CD4-positive, alpha-beta T cell (primary cell): ENCODE results near the gene TARBP2. TPM values are rescaled to one million over a fixed set of nuclear protein-coding genes. Genes with fewer than 3 reads are reported as not detected.
"Not testable (repeated sequence)": the region's sequence is repeated elsewhere in the genome, so short reads cannot be mapped to it uniquely, and the experiment has no call there.

Source experiments
- ATAC-seq: fragments of 200-7000 bp; cut with Tn5 transposase; one replicate; pipeline ENCODE4 v1.10.0; 2022; ENCODE audit warnings: mild to moderate bottlenecking; ENCODE audit not compliant: poor library complexity
- CTCF ChIA-PET: fragments of 350-600 bp; sonication (Branson Sonifier 250); formaldehyde crosslinking; loops from one replicate; lab custom pipeline; 2021; ENCODE audit warnings: antibody characterized with exemption, inconsistent platforms; lab: Charles Lee
- POLR2A ChIA-PET: fragments of 350-600 bp; sonication (Branson Sonifier 250); formaldehyde crosslinking; loops from one replicate; lab custom pipeline; 2021; ENCODE audit warnings: antibody characterized with exemption, inconsistent platforms; lab: Charles Lee
- DNase-seq, 14 experiments: peaks; one replicate each; pipeline ENCODE4 v3.0.0-alpha.2; 2013 to 2020; ENCODE audit warnings: mixed read lengths in 2 of 14
- H3K27ac ChIP-seq, 2 donors: one replicate each; pipeline versions ENCODE4 v1.5.1 to v1.7.0; 2013; ENCODE audit warnings: low read length in 2 of 2, low read depth in 1 of 2, mild to moderate bottlenecking in 1 of 2
- H3K27me3 ChIP-seq, 2 experiments: 1 replicate in 1 of 2; 2 replicates in 1 of 2; pipeline versions ENCODE4 v1.6.1 to v1.7.0; 2013; ENCODE audit warnings: low read length in 2 of 2, control low read depth in 1 of 2, mild to moderate bottlenecking in 1 of 2, moderate library complexity in 1 of 2; ENCODE audit not compliant: insufficient read depth in 2 of 2, control insufficient read depth in 1 of 2
- H3K36me3 ChIP-seq: one replicate; pipeline ENCODE4 v1.6.1; 2013; ENCODE audit warnings: low read length, control low read depth; ENCODE audit not compliant: insufficient read depth
- H3K4me1 ChIP-seq: one replicate; pipeline ENCODE4 v1.6.1; 2013; ENCODE audit warnings: low read length, control low read depth; ENCODE audit not compliant: insufficient read depth
- H3K4me3 ChIP-seq: one replicate; pipeline ENCODE4 v1.5.1; 2013; ENCODE audit warnings: mild to moderate bottlenecking, low read length, moderate library complexity
- H3K9me3 ChIP-seq, 2 experiments: 1 replicate in 1 of 2; 2 replicates in 1 of 2; pipeline versions ENCODE4 v1.6.1 to v1.7.0; 2013; ENCODE audit warnings: low read length in 2 of 2, mild to moderate bottlenecking in 2 of 2, control low read depth in 1 of 2, moderate library complexity in 1 of 2; ENCODE audit not compliant: control insufficient read depth in 1 of 2, insufficient read depth in 1 of 2
- H3K27ac Mint-ChIP-seq: one replicate; pipeline ENCODE4 v1.8.0; 2020; ENCODE audit warnings: mixed read lengths
- H3K27me3 Mint-ChIP-seq: one replicate; pipeline ENCODE4 v1.8.0; 2021; ENCODE audit warnings: mixed read lengths
- H3K36me3 Mint-ChIP-seq: one replicate; pipeline ENCODE4 v1.8.0; 2021; ENCODE audit warnings: low read depth, mixed read lengths
- H3K4me1 Mint-ChIP-seq: one replicate; pipeline ENCODE4 v1.8.0; 2021; ENCODE audit warnings: low read depth, mixed read lengths
- H3K4me3 Mint-ChIP-seq: one replicate; pipeline ENCODE4 v1.8.0; 2020; ENCODE audit warnings: mild to moderate bottlenecking, mixed read lengths
- H3K9me3 Mint-ChIP-seq: one replicate; pipeline ENCODE4 v1.8.0; 2020; ENCODE audit warnings: mixed read lengths
- CTCF ChIP-seq: fragments of 200-600 bp; IDR thresholded peaks from one replicate; pipeline ENCODE4 v1.8.0; 2022; ENCODE audit warnings: antibody characterized with exemption, mild to moderate bottlenecking
- intact Hi-C, 2 experiments: fragments of 100-400 bp; cut with DNase I in 1 of 2; cut with micrococcal nuclease in 1 of 2; formaldehyde crosslinking; loops; one replicate each; pipeline versions ENCODE4 v1.15.1 to v1.9.0; 2023 to 2025; cut with DNase I, micrococcal nuclease
- total RNA-seq, 174 experiments: library from RNA in 2 of 174; stranded (reverse) in 2 of 174; gene quantifications; one replicate each; pipeline ENCODE4 v1.2.3 and lab custom pipeline; 2021 to 2026

Gene TARBP2
- total RNA-seq, 2 experiments from 2014 or later, result 21.7 to 22.4 TPM

DNA sequence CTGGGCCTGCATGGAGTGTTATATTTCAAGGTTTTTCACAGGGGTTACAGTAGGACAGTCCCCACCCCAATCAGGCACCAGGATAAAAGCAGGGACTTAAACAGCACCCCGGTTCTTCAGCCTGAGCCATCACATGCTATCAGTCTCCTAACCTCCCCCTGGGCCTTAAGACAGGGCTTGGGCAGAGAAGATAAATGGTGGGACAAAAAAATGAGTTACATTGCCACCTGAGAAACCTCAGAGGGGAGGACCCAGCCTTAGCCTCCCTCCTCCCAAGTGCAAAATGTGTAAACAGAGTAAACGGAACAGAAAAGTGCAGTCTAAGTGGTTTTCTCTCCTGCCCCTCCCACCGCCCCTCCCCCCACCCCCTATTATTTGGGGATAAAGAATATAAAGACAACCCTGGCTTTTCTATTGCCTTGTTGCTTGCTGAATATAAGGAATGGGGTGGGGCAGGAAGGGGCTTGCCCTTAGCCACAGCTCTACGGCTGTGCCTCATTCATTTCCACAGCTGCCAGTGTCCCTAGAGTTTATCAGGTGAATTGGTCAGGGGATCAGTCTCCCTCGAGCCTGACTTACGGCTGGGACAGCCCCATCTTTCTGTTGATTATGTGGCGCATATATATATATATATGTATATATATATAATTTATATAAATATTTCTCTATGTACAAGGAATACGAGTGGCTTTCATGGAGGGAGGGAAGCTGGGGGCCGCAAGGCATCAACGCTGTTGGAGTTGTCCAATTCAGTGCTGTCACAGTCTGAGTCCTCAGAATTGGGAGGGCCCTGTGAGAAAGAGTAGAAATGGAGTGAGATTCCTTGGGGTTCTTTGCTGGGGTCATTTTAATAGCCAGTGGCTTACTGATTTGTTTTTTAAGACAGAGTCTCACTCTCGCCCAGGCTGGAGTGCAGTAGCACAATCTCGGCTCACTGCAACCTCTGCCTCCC is 20.3 kb upstream of the TARBP2 start:
- no peak for ATAC-seq
- Mint-ChIP-seq H3K9me3 (no peaks in the 10 kb centered on the region), H3K27me3 (no peaks in the 10 kb centered on the region), H3K27ac (no peak overlapping the region), H3K4me1 (peaks cover 24% of the 10 kb centered on the region), H3K4me3 (no peak overlapping the region), H3K36me3 (peaks cover 95% of the 10 kb centered on the region)
- no peak for TF ChIP-seq CTCF
- intact Hi-C loops, result no loop called here
- peaks cover 95% of the 10 kb centered on the region for H3K36me3 ChIP-seq
- DNase-seq, result no peak
- H3K9me3 ChIP-seq, result no peaks in the 10 kb centered on the region
- H3K27ac ChIP-seq, result no peak overlapping the region
- POLR2A ChIA-PET, result interaction anchor here (1.2 to 3.6 kb wide), 2 partner anchors 19 to 101 kb away, joined by 3 to 24 read pairs; partner anchors contain the start of genes MAP3K12, SP1 and TARBP2
- peaks cover 3% of the 10 kb centered on the region for H3K4me1 ChIP-seq
- CTCF ChIA-PET, result interaction anchor here (1.1 to 2.4 kb wide), 2 partner anchors 8 to 28 kb away, joined by 3 to 9 read pairs; no protein-coding TSS in a partner anchor
- no peak overlapping the region for H3K4me3 ChIP-seq
- H3K27me3 ChIP-seq, result no peaks in the 10 kb centered on the region

DNA sequence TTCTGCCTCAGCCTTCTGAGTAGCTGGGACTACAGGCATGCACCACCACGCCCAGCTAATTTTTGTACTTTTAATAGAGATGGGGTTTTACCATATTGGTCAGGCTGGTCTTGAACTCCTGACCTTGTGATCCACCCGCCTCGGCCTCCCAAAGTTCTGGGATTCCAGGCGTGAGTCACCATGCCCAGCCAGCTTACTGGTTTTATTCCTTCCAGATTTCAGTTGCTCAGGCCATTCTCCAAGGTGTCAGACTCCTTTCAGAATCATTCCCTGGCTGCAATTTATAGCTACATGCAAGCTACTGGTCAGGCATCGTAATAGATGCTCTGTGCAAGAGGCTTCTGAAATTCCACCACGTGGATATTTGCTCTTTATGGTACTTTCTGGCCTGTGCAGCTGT is 19.6 kb upstream of the TARBP2 start:
- POLR2A ChIA-PET, result interaction anchor here (0.9 to 3.6 kb wide), 7 partner anchors 8 to 102 kb away, joined by 3 to 24 read pairs (median 4); partner anchors contain the start of genes MAP3K12, SP1 and TARBP2

DNA sequence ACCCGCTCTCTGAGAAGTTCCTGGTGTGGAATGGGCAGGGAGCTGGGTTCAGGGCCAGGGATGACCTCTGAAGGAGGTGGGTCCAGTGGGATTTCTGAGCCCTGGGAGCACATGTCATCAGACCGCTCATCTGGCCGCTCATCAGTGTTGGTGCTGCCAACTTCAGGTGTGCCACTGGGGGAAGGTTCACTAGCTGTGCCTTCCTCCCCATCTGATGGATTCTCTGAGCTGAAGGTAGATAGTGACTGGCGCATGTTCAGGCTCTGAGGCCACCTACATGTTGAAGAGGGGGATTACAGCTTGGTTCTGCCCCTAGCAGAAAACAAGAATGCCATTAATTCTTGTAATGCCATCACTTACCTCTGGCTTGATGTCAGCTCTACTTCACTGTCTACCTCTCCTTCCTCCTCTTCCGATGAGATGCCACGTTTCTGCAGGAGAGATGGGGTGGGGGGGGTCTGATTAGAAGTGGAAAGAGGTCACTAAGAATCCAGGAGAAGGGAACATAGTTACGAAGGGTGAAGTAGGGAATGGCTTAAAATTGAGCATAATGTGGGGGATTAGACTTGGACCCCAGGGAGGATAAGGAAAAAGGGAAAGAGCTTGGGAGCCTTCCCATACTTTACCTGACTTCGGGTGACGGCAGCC is 19.0 kb upstream of the TARBP2 start:
- ChIA-PET CTCF (interaction anchor here (0.6 to 2.4 kb wide), 5 partner anchors 9 to 146 kb away, joined by 3 to 9 read pairs (median 3); no protein-coding TSS in a partner anchor), POLR2A (interaction anchor here (0.9 to 3.6 kb wide), 8 partner anchors 9 to 102 kb away, joined by 3 to 24 read pairs (median 4); partner anchors contain the start of genes MAP3K12, SP1 and TARBP2)
- Histone ChIP-seq H3K9me3 (no peaks in the 10 kb centered on the region), H3K36me3 (peaks cover 95% of the 10 kb centered on the region), H3K27me3 (no peaks in the 10 kb centered on the region), H3K4me3 (no peak overlapping the region), H3K27ac (no peak overlapping the region), H3K4me1 (peaks cover 7% of the 10 kb centered on the region)
- Mint-ChIP-seq H3K36me3 (peaks cover 83% of the 10 kb centered on the region), H3K4me3 (peak overlapping the region; percentile 6), H3K9me3 (no peaks in the 10 kb centered on the region), H3K4me1 (peaks cover 12% of the 10 kb centered on the region), H3K27ac (peak overlapping the region; percentile 57), H3K27me3 (no peaks in the 10 kb centered on the region)
- no peak for TF ChIP-seq CTCF
- peak; percentile 73 for ATAC-seq
- intact Hi-C loops, result no loop called here
- peak in 2 of 14 experiments; percentile 50 to 59 for DNase-seq

More for the DNA sequence above, 19.6 kb upstream of the TARBP2 start:
- H3K27ac Mint-ChIP-seq, ATAC-seq, H3K27ac ChIP-seq, H3K27me3 ChIP-seq, H3K4me3 Mint-ChIP-seq, H3K9me3 Mint-ChIP-seq, H3K9me3 ChIP-seq, H3K27me3 Mint-ChIP-seq, DNase-seq, intact Hi-C loops, H3K4me1 ChIP-seq, H3K4me3 ChIP-seq: not testable (repeated sequence)
- CTCF ChIA-PET, result interaction anchor here (0.6 to 2.4 kb wide), 5 partner anchors 9 to 147 kb away, joined by 3 to 9 read pairs (median 3); no protein-coding TSS in a partner anchor
- Mint-ChIP-seq H3K4me1 (peaks cover 18% of the 10 kb centered on the region), H3K36me3 (peaks cover 89% of the 10 kb centered on the region)
- peaks cover 95% of the 10 kb centered on the region for H3K36me3 ChIP-seq
